Measurements from ENCODE around the gene IDH3B. TPM values are rescaled to one million over a fixed set of nuclear protein-coding genes. Genes with fewer than 3 reads are reported as not detected.

Gene IDH3B
- total RNA-seq: 100 to 1,000 TPM in 1 of 2 experiments, 10 to 100 TPM in 1; 99.6 to 100 TPM

- ATAC-seq: peak; percentile 97
- DNase-seq: peak; percentile 95
- ChIA-PET POLR2A (interaction anchor here (0.7 to 5.8 kb wide), 7 partner anchors 11 to 432 kb away, joined by 3 to 93 read pairs (median 4); partner anchors contain the start of genes NOP56 and SNRPB), CTCF (interaction anchor here (0.8 to 2.9 kb wide), 7 partner anchors 9 to 142 kb away, joined by 3 to 15 read pairs (median 4); partner anchors contain the start of gene NOP56)
- peaks cover 31% of the 10 kb centered on the region for H3K36me3 Mint-ChIP-seq (ENCODE audit: low read depth)
- H3K4me3 Mint-ChIP-seq: peak within 1 kb of the TSS; percentile 90
- peaks cover 7% of the 10 kb centered on the region for H3K27me3 Mint-ChIP-seq (ENCODE audit: low read depth)
- no peaks in the 10 kb centered on the region for H3K9me3 Mint-ChIP-seq (ENCODE audit: insufficient read depth)
- H3K27ac Mint-ChIP-seq: peak within 1 kb of the TSS; percentile 99
- H3K4me1 Mint-ChIP-seq (ENCODE audit: low read depth): peaks cover 29% of the 10 kb centered on the region
Observed at GRCh38 chr20:2663887-2664719, at the start of gene IDH3B. Gene IDH3B, minus strand, starts transcription at chr20:2664216. Its CDS starts 28 bp downstream, at chr20:2664188.

GRCh38 chr20:2713285-2713684, 49.3 kb upstream of the IDH3B start:
- ChIA-PET POLR2A (no interaction called here), CTCF (interaction anchor here (0.8 to 5.0 kb wide), 15 partner anchors 11 to 127 kb away, joined by 3 to 51 read pairs (median 5); partner anchors contain the start of genes PCED1A and VPS16)
- DNase-seq (no peak), ATAC-seq (peak; percentile 60)
- H3K36me3 Mint-ChIP-seq (ENCODE audit: low read depth): no peaks in the 10 kb centered on the region
- H3K9me3 Mint-ChIP-seq (ENCODE audit: insufficient read depth): no peaks in the 10 kb centered on the region
- H3K4me3 Mint-ChIP-seq: no peak overlapping the region
- H3K4me1 Mint-ChIP-seq (ENCODE audit: low read depth): no peaks in the 10 kb centered on the region
- H3K27me3 Mint-ChIP-seq (ENCODE audit: low read depth): peaks cover 6% of the 10 kb centered on the region
- H3K27ac Mint-ChIP-seq: no peak overlapping the region

- POLR2A ChIA-PET: no interaction called here
- no peak overlapping the region for H3K27ac Mint-ChIP-seq
- no peaks in the 10 kb centered on the region for H3K36me3 Mint-ChIP-seq (ENCODE audit: low read depth)
- H3K27me3 Mint-ChIP-seq (ENCODE audit: low read depth): peaks cover 6% of the 10 kb centered on the region
- peaks cover 10% of the 10 kb centered on the region for H3K4me1 Mint-ChIP-seq (ENCODE audit: low read depth)
- ATAC-seq: no peak
- H3K4me3 Mint-ChIP-seq: no peak overlapping the region
- CTCF ChIA-PET: interaction anchor here (1.1 to 1.6 kb wide), 3 partner anchors 20 to 187 kb away, joined by 3 to 4 read pairs (median 4); no protein-coding TSS in a partner anchor
- no peak for DNase-seq
- no peaks in the 10 kb centered on the region for H3K9me3 Mint-ChIP-seq (ENCODE audit: insufficient read depth)
Observed at GRCh38 chr20:2709205-2709981, 45.4 kb upstream of the IDH3B start.

GRCh38 chr20:2708665-2709064, 44.6 kb upstream of the IDH3B start:
- H3K36me3 Mint-ChIP-seq (ENCODE audit: low read depth): no peaks in the 10 kb centered on the region
- no peaks in the 10 kb centered on the region for H3K9me3 Mint-ChIP-seq (ENCODE audit: insufficient read depth)
- no peak overlapping the region for H3K4me3 Mint-ChIP-seq
- no peak overlapping the region for H3K27ac Mint-ChIP-seq
- DNase-seq: no peak
- POLR2A ChIA-PET: no interaction called here
- peaks cover 10% of the 10 kb centered on the region for H3K4me1 Mint-ChIP-seq (ENCODE audit: low read depth)
- peaks cover 6% of the 10 kb centered on the region for H3K27me3 Mint-ChIP-seq (ENCODE audit: low read depth)
- ATAC-seq: no peak
- CTCF ChIA-PET: interaction anchor here (1.1 to 1.6 kb wide), 2 partner anchors 20 to 44 kb away, joined by 4 read pairs; no protein-coding TSS in a partner anchor

- Mint-ChIP-seq H3K36me3 (ENCODE audit: low read depth) (no peaks in the 10 kb centered on the region), H3K27ac (no peak overlapping the region), H3K4me3 (no peak overlapping the region), H3K27me3 (ENCODE audit: low read depth) (peaks cover 6% of the 10 kb centered on the region), H3K4me1 (ENCODE audit: low read depth) (peaks cover 10% of the 10 kb centered on the region), H3K9me3 (ENCODE audit: insufficient read depth) (no peaks in the 10 kb centered on the region)
- DNase-seq: no peak
- POLR2A ChIA-PET: no interaction called here
- CTCF ChIA-PET: interaction anchor here (1.6 kb wide), 1 partner anchor 44 kb away, joined by 4 read pairs; no protein-coding TSS in a partner anchor
- ATAC-seq: no peak
Observed at GRCh38 chr20:2708073-2708415, 44.0 kb upstream of the IDH3B start.

GRCh38 chr20:2707353-2708072, 43.5 kb upstream of the IDH3B start:
- CTCF ChIA-PET: interaction anchor here (1.0 to 2.1 kb wide), 4 partner anchors 11 to 36 kb away, joined by 3 to 8 read pairs (median 4); no protein-coding TSS in a partner anchor
- POLR2A ChIA-PET: interaction anchor here (0.7 kb wide), 1 partner anchor 1165 kb away, joined by 3 read pairs; no protein-coding TSS in a partner anchor
- peaks cover 6% of the 10 kb centered on the region for H3K27me3 Mint-ChIP-seq (ENCODE audit: low read depth)

GRCh38 chr20:2706688-2707352, 42.8 kb upstream of the IDH3B start:
- CTCF ChIA-PET: interaction anchor here (1.0 to 2.1 kb wide), 4 partner anchors 11 to 37 kb away, joined by 3 to 8 read pairs (median 4); no protein-coding TSS in a partner anchor
- ATAC-seq (peak; percentile 45), DNase-seq (no peak)
- no peak overlapping the region for H3K4me3 Mint-ChIP-seq
- H3K9me3 Mint-ChIP-seq (ENCODE audit: insufficient read depth): no peaks in the 10 kb centered on the region
- H3K4me1 Mint-ChIP-seq (ENCODE audit: low read depth): peaks cover 10% of the 10 kb centered on the region
- peaks cover 6% of the 10 kb centered on the region for H3K27me3 Mint-ChIP-seq (ENCODE audit: low read depth)
- H3K36me3 Mint-ChIP-seq (ENCODE audit: low read depth): no peaks in the 10 kb centered on the region
- no peak overlapping the region for H3K27ac Mint-ChIP-seq
- POLR2A ChIA-PET: interaction anchor here (0.7 kb wide), 1 partner anchor 1165 kb away, joined by 3 read pairs; no protein-coding TSS in a partner anchor

More at GRCh38 chr20:2707353-2708072, 43.5 kb upstream of the IDH3B start:
- H3K27ac Mint-ChIP-seq: no peak overlapping the region
- DNase-seq (no peak), ATAC-seq (no peak)
- H3K9me3 Mint-ChIP-seq (ENCODE audit: insufficient read depth): no peaks in the 10 kb centered on the region
- H3K4me1 Mint-ChIP-seq (ENCODE audit: low read depth): peaks cover 10% of the 10 kb centered on the region
- H3K4me3 Mint-ChIP-seq: no peak overlapping the region
- no peaks in the 10 kb centered on the region for H3K36me3 Mint-ChIP-seq (ENCODE audit: low read depth)

- ATAC-seq (no peak), DNase-seq (no peak)
- H3K36me3 Mint-ChIP-seq (ENCODE audit: low read depth): no peaks in the 10 kb centered on the region
- no peaks in the 10 kb centered on the region for H3K9me3 Mint-ChIP-seq (ENCODE audit: insufficient read depth)
- H3K4me3 Mint-ChIP-seq: no peak overlapping the region
- CTCF ChIA-PET: interaction anchor here (1.2 to 2.1 kb wide), 3 partner anchors 12 to 35 kb away, joined by 4 to 8 read pairs (median 5); no protein-coding TSS in a partner anchor
- H3K4me1 Mint-ChIP-seq (ENCODE audit: low read depth): peaks cover 10% of the 10 kb centered on the region
- peaks cover 6% of the 10 kb centered on the region for H3K27me3 Mint-ChIP-seq (ENCODE audit: low read depth)
- H3K27ac Mint-ChIP-seq: no peak overlapping the region
- POLR2A ChIA-PET: no interaction called here
Observed at GRCh38 chr20:2705931-2706645, 42.1 kb upstream of the IDH3B start.

GRCh38 chr20:2703716-2704475, 39.9 kb upstream of the IDH3B start:
- no peak for DNase-seq
- Mint-ChIP-seq H3K27me3 (ENCODE audit: low read depth) (no peaks in the 10 kb centered on the region), H3K4me3 (no peak overlapping the region), H3K9me3 (ENCODE audit: insufficient read depth) (no peaks in the 10 kb centered on the region), H3K36me3 (ENCODE audit: low read depth) (no peaks in the 10 kb centered on the region), H3K27ac (no peak overlapping the region), H3K4me1 (ENCODE audit: low read depth) (peaks cover 10% of the 10 kb centered on the region)
- CTCF ChIA-PET: no interaction called here
- ATAC-seq: no peak
- POLR2A ChIA-PET: no interaction called here

GRCh38 chr20:2701671-2702081, 37.7 kb upstream of the IDH3B start:
- Mint-ChIP-seq H3K4me3 (no peak overlapping the region), H3K9me3 (ENCODE audit: insufficient read depth) (no peaks in the 10 kb centered on the region), H3K27ac (no peak overlapping the region), H3K4me1 (ENCODE audit: low read depth) (peaks cover 3% of the 10 kb centered on the region), H3K36me3 (ENCODE audit: low read depth) (no peaks in the 10 kb centered on the region), H3K27me3 (ENCODE audit: low read depth) (peaks cover 4% of the 10 kb centered on the region)
- ATAC-seq (no peak), DNase-seq (no peak)
- CTCF ChIA-PET: no interaction called here
- POLR2A ChIA-PET: no interaction called here

Measured in activated CD8-positive, alpha-beta T cell treated with anti-CD3 and anti-CD28 coated beads, Interleukin-2, amount 10 ng/mL, durations not matched to agents 7 days and 5 days (primary cell).